LNCAP (cell line): ENCODE data around the gene CSTPP1.

Experiments used
- TF ChIP-seq, protein P1 (sequence below): fragments of 450-650 bp; IDR thresholded peaks from 2 replicates; pipeline ENCODE4 v1.5.1; 2017; ENCODE audit warnings: mild to moderate bottlenecking

Gene CSTPP1

DNA sequence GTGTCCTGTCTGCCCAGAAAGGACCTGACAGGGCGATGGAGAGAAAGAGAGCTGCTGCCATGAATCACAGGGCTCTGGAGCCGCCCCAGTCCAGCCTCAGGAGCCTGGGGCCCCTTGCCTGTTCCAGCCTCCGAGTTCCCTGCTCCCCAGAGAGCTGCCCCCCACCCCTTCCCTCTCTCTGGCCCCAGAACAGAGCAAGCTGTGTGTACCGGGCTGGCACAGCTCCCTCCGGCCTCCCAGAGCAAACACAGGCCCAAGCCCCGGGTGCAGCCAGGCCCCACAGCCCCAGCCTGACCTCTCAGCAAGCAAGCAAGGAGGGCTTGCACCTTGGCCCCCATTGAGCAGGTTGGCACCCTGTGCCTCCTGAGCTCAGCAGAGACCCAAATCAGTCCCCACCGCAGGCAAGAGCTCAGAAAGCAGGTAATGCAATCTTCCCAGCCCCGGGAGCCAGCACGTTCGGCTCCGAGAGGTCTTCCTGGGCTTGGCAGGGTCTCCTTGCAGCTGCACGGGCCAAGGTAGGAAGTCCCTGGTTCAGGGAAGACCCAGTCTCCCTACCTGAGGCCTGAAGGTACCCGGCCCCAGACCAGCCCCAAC lies 248.2 kb downstream of the CSTPP1 start:
- TF ChIP-seq, protein P1, sequence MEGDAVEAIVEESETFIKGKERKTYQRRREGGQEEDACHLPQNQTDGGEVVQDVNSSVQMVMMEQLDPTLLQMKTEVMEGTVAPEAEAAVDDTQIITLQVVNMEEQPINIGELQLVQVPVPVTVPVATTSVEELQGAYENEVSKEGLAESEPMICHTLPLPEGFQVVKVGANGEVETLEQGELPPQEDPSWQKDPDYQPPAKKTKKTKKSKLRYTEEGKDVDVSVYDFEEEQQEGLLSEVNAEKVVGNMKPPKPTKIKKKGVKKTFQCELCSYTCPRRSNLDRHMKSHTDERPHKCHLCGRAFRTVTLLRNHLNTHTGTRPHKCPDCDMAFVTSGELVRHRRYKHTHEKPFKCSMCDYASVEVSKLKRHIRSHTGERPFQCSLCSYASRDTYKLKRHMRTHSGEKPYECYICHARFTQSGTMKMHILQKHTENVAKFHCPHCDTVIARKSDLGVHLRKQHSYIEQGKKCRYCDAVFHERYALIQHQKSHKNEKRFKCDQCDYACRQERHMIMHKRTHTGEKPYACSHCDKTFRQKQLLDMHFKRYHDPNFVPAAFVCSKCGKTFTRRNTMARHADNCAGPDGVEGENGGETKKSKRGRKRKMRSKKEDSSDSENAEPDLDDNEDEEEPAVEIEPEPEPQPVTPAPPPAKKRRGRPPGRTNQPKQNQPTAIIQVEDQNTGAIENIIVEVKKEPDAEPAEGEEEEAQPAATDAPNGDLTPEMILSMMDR, result no peak

GRCh38 chr11:47185305-47186075 lies 248.9 kb downstream of the CSTPP1 start:
- TF ChIP-seq, protein P1, result no peak

- TF ChIP-seq, protein P1, result no peak
Measured at GRCh38 chr11:47186076-47186699, 249.6 kb downstream of the CSTPP1 start, which contains the start of gene PACSIN3. PACSIN3 (minus strand) TSS chr11:47186434; CDS start chr11:47182727, 3,707 bp downstream.

- TF ChIP-seq, protein P1, result no peak
Measured at GRCh38 chr11:47186700-47187695, 250.4 kb downstream of the CSTPP1 start.

GRCh38 chr11:47187723-47188122 lies 251.2 kb downstream of the CSTPP1 start:
- TF ChIP-seq, protein P1, result no peak

DNA sequence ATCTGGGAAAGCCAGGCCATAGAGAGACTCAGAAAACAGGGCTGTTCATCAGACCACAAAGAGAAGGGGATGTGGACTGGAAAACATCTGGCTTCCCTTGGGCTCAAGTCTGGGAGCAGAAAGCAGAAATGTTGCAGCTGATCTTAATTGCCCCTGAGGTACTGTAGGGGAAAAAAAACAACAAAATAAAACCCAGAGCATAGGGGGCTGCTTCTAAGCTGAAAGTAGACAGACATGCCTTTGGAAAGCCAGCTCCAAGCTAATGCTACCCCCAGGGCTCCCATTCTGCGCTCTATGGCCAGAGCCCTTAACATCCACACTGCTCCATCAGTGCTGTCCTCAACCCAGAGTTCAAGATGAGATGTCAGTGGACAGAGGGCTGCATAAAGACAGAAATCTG lies 251.7 kb downstream of the CSTPP1 start:
- TF ChIP-seq, protein P1, result no peak
